ENCODE data around the gene SMAD3.

SMAD3 gene

GRCh38 chr15:67138891-67139855 lies 73.8 kb downstream of the SMAD3 start:
- Mint-ChIP-seq H3K4me3 (no peak overlapping the region), H3K27ac (peak overlapping the region; percentile 31), H3K36me3 (no peaks in the 10 kb centered on the region)

DNA sequence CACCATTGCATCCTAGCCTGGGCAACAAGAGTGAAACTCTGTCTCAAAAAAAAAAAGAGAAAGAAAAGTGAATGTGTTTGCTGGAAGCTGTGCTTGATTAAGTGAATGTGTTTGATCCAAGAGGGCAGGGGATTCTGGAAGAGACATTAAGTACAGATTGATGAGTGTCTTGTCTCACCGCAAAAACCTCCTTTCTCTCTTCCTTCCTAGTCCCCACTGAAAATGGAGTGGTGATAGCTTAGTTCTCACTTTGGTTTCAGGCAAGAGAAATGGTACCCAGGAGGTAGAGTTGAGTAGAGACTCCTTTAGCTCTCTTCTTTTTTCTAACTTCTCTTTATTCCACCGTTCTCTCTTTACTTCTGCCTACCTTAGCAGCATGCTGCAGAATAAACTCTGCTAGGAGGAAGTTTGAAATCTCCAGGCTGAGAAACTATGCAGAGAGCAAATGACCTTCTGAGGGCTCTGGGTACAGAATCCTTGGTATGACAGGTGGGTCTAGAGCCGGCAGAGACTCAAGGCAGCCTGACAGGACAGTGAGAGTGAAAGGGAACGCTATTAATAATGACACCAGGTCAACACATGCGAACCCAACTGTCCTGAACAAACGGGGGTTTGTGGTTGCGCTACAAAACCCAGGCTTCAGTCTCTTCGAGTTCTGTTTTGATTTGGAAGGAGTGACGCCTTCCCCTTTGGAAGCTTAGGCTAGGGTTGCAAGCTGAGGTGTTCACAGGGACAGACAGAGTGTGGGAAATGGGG lies 74.9 kb downstream of the SMAD3 start:
- peaks cover 50% of the 10 kb centered on the region for H3K4me1 Mint-ChIP-seq
- no peaks in the 10 kb centered on the region for H3K36me3 Mint-ChIP-seq
- DNase-seq (ENCODE audit: low spot score in 2 of 2) (no peak), ATAC-seq (ENCODE audit: low read depth) (peak; percentile 74)
- H3K27me3 Mint-ChIP-seq, result no peaks in the 10 kb centered on the region
- H3K27ac Mint-ChIP-seq, result peak overlapping the region; percentile 7
- no peaks in the 10 kb centered on the region for H3K9me3 Mint-ChIP-seq
- H3K4me3 Mint-ChIP-seq, result peak overlapping the region; percentile 40

More at GRCh38 chr15:67138891-67139855, 73.8 kb downstream of the SMAD3 start:
- no peak for DNase-seq (ENCODE audit: low spot score in 2 of 2)
- H3K4me1 Mint-ChIP-seq, result peaks cover 57% of the 10 kb centered on the region
- H3K9me3 Mint-ChIP-seq, result no peaks in the 10 kb centered on the region
- no peaks in the 10 kb centered on the region for H3K27me3 Mint-ChIP-seq
- ATAC-seq (ENCODE audit: low read depth), result no peak

DNA sequence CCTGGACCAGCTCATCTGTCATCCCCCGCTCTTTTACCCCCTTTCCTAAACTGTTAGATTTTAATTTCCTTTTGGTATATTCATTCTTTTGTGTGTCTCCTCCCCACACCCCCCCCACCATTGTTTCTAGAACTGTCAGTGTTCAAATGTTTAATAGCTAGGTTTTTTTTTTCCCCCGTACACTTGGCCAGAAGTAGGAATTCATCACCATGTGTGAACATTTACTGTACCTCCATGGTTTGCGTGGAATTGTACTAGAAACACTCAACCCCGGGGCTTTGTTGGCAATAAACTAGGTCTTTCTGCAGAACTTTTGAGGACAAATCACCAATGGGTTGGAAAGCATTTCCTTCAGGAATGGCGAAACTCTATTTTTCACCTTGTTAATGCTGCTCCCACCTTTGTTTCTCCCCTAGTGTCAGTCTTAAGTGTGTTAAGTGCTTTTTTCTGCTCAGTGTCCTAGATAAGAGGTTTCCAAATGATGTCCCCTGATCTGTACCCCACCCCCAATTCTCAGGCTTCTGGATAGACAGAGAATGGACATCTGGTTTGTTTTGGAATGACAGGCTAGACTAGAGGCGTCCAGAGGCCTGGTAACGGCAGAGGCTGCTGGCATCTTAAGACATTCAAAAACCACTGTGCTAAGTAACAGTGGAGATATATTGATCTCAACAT lies 76.8 kb downstream of the SMAD3 start:
- Mint-ChIP-seq H3K4me3 (no peak overlapping the region), H3K27me3 (no peaks in the 10 kb centered on the region), H3K9me3 (no peaks in the 10 kb centered on the region), H3K36me3 (peaks cover 2% of the 10 kb centered on the region), H3K27ac (no peak overlapping the region), H3K4me1 (peaks cover 58% of the 10 kb centered on the region)
- ATAC-seq (ENCODE audit: low read depth) (no peak), DNase-seq (ENCODE audit: low spot score in 2 of 2) (no peak)

GRCh38 chr15:67142767-67143100 lies 77.3 kb downstream of the SMAD3 start:
- Mint-ChIP-seq H3K4me3 (no peak overlapping the region), H3K27ac (no peak overlapping the region), H3K27me3 (no peaks in the 10 kb centered on the region), H3K36me3 (peaks cover 2% of the 10 kb centered on the region), H3K9me3 (no peaks in the 10 kb centered on the region), H3K4me1 (peaks cover 59% of the 10 kb centered on the region)
- no peak for DNase-seq (ENCODE audit: low spot score in 2 of 2)
- ATAC-seq (ENCODE audit: low read depth), result no peak

DNA sequence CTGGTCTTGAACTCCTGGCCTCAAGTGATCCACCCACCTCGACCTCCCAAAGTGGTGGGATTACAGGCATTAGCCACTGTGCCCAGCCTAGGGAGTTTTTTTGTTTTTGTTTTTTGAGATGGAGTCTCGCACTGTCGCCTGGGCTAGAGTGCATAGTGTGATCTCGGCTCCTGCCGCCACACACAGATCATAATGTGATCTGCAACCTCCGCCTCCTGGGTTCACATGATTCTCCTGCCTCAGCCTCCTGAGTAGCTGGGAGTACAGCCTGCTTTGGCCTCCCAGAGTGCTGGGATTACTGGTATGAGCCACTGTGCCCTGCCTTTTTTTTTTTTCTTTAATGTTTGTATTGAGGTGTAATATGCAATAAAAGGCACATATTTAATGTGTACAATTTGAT lies 78.2 kb downstream of the SMAD3 start:
- ATAC-seq (ENCODE audit: low read depth) (no peak), DNase-seq (ENCODE audit: low spot score in 2 of 2) (no peak)
- Mint-ChIP-seq H3K27ac (no peak overlapping the region), H3K4me3 (no peak overlapping the region), H3K9me3 (no peaks in the 10 kb centered on the region), H3K4me1 (peaks cover 65% of the 10 kb centered on the region), H3K36me3 (peaks cover 2% of the 10 kb centered on the region), H3K27me3 (no peaks in the 10 kb centered on the region)

GRCh38 chr15:67144609-67145311 lies 79.4 kb downstream of the SMAD3 start:
- H3K9me3 Mint-ChIP-seq, result no peaks in the 10 kb centered on the region
- H3K4me3 Mint-ChIP-seq, result no peak overlapping the region
- no peaks in the 10 kb centered on the region for H3K27me3 Mint-ChIP-seq
- peaks cover 2% of the 10 kb centered on the region for H3K36me3 Mint-ChIP-seq
- H3K27ac Mint-ChIP-seq, result no peak overlapping the region
- peaks cover 68% of the 10 kb centered on the region for H3K4me1 Mint-ChIP-seq
- ATAC-seq (ENCODE audit: low read depth), result no peak
- no peak for DNase-seq (ENCODE audit: low spot score in 2 of 2)

GRCh38 chr15:67145312-67145610 lies 79.9 kb downstream of the SMAD3 start:
- DNase-seq (ENCODE audit: low spot score in 2 of 2) (no peak), ATAC-seq (ENCODE audit: low read depth) (no peak)
- H3K4me3 Mint-ChIP-seq, result no peak overlapping the region
- H3K4me1 Mint-ChIP-seq, result peaks cover 66% of the 10 kb centered on the region
- no peaks in the 10 kb centered on the region for H3K9me3 Mint-ChIP-seq
- H3K27ac Mint-ChIP-seq, result no peak overlapping the region
- peaks cover 2% of the 10 kb centered on the region for H3K36me3 Mint-ChIP-seq
- H3K27me3 Mint-ChIP-seq, result no peaks in the 10 kb centered on the region

- ATAC-seq (ENCODE audit: low read depth) (no peak), DNase-seq (ENCODE audit: low spot score in 2 of 2) (no peak)
- Mint-ChIP-seq H3K27ac (peak overlapping the region; percentile 86), H3K36me3 (peaks cover 2% of the 10 kb centered on the region), H3K9me3 (no peaks in the 10 kb centered on the region), H3K4me1 (peaks cover 66% of the 10 kb centered on the region), H3K4me3 (no peak overlapping the region), H3K27me3 (no peaks in the 10 kb centered on the region)
These were observed 80.3 kb downstream of the SMAD3 start for GRCh38 chr15:67145710-67146109.

DNA sequence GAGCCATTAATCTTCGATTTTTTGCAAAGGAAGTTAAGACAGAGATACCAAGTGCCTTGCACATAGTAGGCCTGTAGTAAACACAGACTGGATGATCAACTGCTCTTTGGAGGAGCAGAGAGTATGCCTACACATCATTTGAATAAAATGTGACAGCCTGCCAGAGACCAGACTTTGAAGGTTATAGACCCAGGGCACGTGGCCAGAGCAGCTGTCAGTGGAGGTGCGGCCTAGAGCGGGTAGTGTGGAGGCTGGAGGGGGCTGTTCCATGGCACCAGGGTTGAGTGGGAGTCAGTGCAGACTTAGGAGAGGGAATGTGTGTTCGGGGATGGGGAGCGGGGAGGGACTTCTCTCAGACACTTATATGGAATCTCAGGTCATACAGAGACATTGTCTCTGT lies 80.8 kb downstream of the SMAD3 start:
- Mint-ChIP-seq H3K36me3 (peaks cover 2% of the 10 kb centered on the region), H3K9me3 (no peaks in the 10 kb centered on the region), H3K4me3 (peak overlapping the region; percentile 19), H3K4me1 (peaks cover 61% of the 10 kb centered on the region), H3K27ac (peak overlapping the region; percentile 86), H3K27me3 (no peaks in the 10 kb centered on the region)
- DNase-seq (ENCODE audit: low spot score in 2 of 2) (no peak), ATAC-seq (ENCODE audit: low read depth) (no peak)

DNA sequence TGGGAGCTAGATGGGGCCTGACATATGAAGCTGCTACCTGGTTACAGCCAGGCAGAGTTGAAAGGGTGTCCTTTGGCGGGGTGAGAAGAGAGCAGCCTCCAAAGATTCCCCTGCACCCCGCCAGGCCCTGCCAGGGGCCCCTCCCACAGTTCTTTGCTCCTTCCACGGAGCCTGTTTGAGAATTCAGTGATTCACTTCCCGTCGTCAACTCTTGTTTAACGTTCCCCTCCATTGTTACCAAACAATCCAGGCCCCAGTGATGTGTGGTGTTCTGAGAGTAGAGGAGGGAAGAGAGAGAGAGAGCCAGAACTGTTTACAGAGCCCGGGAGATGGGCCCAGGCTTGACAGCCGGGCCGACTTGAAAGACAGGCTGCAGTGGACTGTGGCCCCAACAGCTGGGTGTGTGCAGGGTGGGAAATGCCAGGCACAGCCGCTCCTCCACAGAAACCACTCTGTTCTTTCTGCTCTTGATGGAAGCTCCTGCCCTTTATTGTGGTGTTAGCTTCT lies 81.5 kb downstream of the SMAD3 start:
- H3K27ac Mint-ChIP-seq, result peak overlapping the region; percentile 86
- no peaks in the 10 kb centered on the region for H3K9me3 Mint-ChIP-seq
- H3K4me3 Mint-ChIP-seq, result no peak overlapping the region
- DNase-seq (ENCODE audit: low spot score in 2 of 2) (no peak), ATAC-seq (ENCODE audit: low read depth) (no peak)
- no peaks in the 10 kb centered on the region for H3K27me3 Mint-ChIP-seq
- peaks cover 2% of the 10 kb centered on the region for H3K36me3 Mint-ChIP-seq
- H3K4me1 Mint-ChIP-seq, result peaks cover 59% of the 10 kb centered on the region

DNA sequence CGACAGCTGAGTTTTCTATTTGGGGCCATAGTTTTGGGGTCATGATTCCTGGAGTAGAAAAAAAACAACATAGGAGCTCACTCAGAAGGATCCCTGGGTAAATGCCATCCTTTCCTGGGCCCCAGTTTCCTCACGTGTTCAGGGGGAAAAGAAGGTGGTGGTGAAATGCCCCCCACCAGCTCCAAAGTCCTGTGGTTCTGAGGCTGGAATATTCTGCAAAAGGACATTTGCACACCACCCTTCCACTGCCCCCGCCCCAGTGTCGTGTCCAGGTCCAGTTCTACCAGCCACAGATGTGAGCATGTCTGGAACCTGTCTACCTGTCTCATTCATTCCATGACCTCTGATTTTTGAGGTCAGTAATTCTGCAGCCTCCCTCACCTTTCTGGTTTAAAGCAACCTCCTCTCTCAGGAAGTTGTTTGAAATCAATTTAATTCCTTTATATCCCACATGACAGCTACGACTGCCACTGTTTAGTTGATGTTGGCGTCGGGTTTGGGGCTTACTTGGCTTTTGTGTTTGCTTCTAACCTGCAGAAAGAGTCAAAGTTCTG lies 82.1 kb downstream of the SMAD3 start:
- DNase-seq (ENCODE audit: low spot score in 2 of 2) (no peak), ATAC-seq (ENCODE audit: low read depth) (no peak)
- Mint-ChIP-seq H3K4me3 (no peak overlapping the region), H3K9me3 (no peaks in the 10 kb centered on the region), H3K36me3 (peaks cover 2% of the 10 kb centered on the region), H3K4me1 (peaks cover 61% of the 10 kb centered on the region), H3K27ac (peak overlapping the region; percentile 86), H3K27me3 (no peaks in the 10 kb centered on the region)

GRCh38 chr15:67148196-67148701 lies 82.8 kb downstream of the SMAD3 start:
- H3K36me3 Mint-ChIP-seq, result peaks cover 5% of the 10 kb centered on the region
- peak overlapping the region; percentile 5 for H3K27ac Mint-ChIP-seq
- DNase-seq (ENCODE audit: low spot score in 2 of 2) (peak in 1 of 2 donors; percentile 20), ATAC-seq (ENCODE audit: low read depth) (peak; percentile 88)
- H3K9me3 Mint-ChIP-seq, result no peaks in the 10 kb centered on the region
- H3K4me1 Mint-ChIP-seq, result peaks cover 61% of the 10 kb centered on the region
- no peaks in the 10 kb centered on the region for H3K27me3 Mint-ChIP-seq
- peak overlapping the region; percentile 14 for H3K4me3 Mint-ChIP-seq

DNA sequence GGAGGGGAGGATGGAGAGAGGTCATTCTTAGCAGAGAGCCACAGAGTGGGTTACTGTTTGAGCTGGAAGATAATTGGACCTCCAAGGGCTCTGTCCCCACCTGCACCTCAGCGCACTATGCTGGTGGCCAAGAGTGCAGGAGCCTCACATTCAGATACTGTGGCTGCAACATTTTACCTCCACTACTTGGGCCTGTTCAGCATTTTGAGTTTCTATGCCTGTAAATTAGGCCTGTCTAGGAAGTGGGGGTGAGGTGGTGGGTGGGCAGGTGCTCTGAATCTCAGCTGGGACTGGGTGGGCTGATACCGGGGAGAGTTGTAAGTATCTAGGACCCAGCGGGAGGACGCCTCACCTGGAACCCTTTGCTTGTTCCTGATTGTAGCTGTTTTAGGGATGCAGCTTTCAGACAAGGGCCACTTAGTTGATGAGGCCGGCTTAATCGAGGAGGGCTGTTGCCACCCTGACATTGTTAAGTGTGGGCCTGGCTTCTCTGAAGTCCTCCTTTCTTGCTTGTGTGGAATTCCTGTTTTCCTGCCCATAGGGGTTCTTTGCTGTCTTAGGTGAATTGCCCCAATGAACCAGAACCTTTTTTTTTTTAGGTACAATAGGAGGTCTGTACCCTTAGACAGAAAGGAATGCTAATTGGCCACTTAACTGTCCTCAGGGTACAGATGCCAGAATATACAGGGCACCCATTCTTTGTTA lies 83.8 kb downstream of the SMAD3 start:
- DNase-seq (ENCODE audit: low spot score in 2 of 2), result no peak
- Mint-ChIP-seq H3K9me3 (no peaks in the 10 kb centered on the region), H3K27ac (peak overlapping the region; percentile 5), H3K36me3 (peaks cover 5% of the 10 kb centered on the region), H3K4me3 (peak overlapping the region; percentile 14), H3K27me3 (no peaks in the 10 kb centered on the region), H3K4me1 (peaks cover 59% of the 10 kb centered on the region)
- ATAC-seq (ENCODE audit: low read depth), result no peak
